Measurements from ENCODE around the gene NADK2.

The NADK2 gene

DNA sequence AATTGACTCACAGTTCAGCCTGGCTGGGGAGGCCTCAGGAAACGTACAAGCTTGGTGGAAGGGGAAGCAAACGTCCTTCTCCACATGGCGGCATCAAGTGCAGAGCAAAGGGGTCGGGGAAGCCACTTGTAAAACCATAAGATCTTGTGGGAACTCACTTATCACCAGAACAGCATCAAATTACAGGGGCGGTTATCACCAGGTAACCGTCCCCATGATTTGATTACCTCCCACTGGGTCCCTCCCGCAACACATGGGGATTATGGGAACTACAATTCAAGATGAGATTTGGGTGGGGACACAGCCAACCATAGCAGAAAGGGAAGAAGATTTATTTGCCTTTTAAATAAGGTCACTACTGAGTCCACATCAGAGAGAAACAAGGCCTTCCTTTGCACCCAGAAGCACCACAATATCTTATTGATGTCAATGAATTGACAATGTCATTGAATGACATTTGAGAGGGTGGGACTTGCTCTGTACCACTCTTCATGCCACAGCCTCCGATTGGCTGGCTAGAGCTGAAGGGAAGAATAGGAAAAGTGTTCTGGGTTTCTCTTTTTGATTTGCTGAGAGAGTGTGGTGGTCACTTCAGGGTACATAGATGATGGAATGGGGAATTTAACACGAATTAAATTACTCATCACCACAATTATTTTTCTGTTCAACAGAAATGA is 78.8 kb downstream of the NADK2 start:
- no peak for DNase-seq (ENCODE audit: low read depth, low spot score)

DNA sequence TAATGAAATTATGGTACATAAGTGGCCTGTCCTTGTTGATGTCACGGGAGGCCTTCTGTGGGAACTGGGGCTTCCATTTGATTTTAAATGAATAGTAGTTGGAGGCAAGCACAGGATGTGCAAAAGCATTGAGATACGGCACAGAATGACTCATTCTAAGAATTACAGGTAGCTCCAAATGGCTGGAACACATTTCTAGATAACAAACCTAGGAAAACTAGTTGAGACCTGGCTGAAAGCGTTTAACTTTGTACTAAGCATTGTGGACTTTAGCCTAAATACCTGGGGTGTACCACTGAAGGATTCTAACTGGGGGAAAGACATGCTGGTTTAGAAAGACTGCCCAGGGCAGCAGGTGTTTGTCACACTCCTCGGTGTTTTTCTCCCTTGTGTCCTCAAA is 80.4 kb downstream of the NADK2 start:
- no peak for DNase-seq (ENCODE audit: low read depth, low spot score)

DNA sequence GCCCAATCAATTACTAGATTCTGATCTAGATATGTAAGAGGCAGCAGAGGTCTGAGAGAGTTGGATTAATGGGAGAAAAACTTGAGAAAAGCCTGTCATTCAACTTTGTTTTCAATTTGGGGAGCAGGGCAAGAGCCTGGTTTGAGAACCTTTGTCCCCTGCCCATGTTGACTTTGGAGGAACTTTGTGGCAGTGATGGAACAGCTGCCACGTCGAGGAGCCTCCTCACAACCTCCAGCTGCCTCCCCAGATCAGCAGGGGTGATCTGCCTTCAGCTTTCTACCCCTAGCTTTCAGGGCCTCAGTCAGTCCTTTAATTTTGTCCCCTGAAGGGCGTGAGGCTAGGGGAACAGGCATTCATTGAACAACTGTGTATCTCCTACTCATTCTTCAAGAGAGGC is 81.1 kb downstream of the NADK2 start:
- DNase-seq (ENCODE audit: low read depth, low spot score) = no peak

DNA sequence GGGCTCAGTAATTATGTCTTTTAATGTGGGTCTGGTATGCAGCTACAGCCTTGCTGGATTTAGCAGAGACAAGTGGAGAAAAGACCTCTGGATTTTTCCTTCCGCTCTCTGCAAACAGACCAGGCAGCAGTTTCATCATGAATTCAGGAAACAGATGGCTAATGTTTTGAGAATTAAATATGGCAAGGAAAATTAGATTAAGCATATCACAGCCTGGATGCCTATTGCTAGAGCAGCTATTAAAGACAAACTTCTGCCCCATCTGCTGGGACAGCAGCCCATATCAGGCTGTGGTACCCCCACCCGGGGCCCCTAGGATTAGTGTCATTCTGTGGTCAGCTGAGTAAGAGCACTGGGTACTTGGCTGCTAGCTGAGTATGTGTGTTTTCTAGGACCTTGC is 83.6 kb downstream of the NADK2 start:
- DNase-seq (ENCODE audit: low read depth, low spot score) = no peak

DNA sequence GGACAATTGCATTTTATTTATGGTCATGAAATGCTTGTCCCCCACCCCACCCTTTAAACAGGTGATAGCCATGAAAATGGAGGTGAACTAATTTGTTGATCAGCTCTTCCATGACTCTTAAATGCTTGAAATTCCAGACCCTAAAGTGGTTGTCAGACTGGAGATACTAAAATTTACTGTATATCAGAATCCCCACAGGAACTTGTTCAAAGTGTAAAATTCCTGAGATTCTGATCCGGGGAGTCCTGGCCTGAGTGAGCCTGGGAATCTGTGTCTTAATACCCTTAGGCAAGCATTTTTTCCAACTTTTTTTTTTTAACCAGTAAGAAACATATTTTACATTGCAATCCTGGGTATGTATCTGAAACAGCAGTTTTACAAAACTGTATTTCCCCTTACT is 85.1 kb downstream of the NADK2 start:
- DNase-seq (ENCODE audit: low read depth, low spot score) = no peak

DNA sequence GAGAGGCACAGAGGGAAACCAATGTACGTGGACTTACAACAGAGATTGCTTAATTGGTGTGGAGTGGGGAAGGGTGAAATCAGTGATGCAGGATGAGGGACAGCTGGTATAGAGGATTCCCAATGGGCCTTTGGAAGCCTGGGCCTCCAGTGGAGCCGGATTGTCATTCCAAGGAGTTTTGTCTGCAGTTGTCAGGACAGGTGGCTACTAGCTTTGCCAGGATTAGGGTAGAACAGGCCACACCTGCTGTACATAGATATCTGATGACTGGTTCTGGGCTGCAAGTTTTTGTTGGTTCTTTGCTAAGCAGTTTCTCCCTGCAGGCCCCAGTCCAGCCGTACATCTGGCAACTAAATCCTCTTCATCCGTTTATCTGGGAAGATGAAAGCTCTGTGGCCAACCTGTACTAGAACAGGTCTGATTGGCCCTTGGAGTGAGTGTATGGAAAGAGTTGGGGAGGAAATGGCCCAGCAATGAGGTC is 85.6 kb downstream of the NADK2 start:
- peak; percentile 80 for DNase-seq (ENCODE audit: low read depth, low spot score)

DNA sequence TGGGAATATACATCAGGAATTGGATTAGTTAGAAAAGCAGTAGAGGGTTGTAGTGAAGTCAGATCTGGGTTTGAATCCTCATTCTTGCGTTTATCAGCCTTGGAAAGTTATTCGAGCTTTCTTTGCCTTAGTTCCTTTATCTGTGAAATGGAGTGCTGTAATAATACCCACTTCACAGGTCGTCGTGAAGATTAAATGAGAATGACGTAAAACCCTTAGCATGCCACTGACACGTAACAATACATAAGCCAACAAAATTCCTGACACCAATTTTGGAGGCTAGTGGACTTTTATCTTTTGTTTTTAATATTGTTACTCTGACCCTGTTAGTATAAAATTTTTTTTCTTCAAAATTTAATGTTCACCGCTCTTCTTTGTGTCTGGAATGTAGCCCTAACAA is 86.4 kb downstream of the NADK2 start:
- no peak for DNase-seq (ENCODE audit: low read depth, low spot score)

DNA sequence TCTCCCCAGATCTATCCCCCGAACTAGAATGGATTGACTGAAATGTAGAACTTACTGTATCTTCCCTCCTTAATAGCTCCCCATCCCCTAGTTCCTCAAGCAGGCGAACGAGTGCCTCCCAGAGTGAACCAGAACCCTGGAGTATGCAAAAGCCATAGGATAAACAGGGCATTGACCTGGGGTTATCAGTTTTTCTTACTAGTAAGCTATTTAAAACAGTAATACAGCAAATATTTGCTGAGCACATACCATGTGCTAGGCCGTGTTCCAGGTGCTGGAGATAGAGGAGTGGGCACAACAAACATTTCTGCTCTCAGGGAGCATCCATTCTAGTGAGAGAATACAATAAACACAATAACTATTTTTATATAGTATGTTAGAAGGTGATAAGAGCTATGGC is 88.0 kb downstream of the NADK2 start:
- no peak for DNase-seq (ENCODE audit: low read depth, low spot score)

DNA sequence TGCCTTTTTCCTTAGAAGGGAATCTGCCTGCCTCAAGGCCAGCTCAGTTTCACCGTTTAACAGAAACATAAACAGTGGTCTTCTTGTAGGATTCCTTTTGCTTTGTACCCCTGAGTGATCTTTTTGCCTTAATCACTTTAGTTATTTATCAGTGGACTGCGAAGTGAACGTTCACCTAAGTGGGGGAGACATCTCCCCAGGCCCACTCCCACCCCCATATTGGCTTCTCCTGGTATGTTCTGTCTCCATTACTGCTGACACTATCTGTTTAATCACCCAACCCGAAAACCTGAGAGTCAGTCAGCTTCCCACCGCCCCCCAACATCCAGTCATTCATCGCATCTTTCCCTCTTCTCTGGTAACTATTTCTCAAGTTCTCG is 88.4 kb downstream of the NADK2 start:
- no peak for DNase-seq (ENCODE audit: low read depth, low spot score)

DNA sequence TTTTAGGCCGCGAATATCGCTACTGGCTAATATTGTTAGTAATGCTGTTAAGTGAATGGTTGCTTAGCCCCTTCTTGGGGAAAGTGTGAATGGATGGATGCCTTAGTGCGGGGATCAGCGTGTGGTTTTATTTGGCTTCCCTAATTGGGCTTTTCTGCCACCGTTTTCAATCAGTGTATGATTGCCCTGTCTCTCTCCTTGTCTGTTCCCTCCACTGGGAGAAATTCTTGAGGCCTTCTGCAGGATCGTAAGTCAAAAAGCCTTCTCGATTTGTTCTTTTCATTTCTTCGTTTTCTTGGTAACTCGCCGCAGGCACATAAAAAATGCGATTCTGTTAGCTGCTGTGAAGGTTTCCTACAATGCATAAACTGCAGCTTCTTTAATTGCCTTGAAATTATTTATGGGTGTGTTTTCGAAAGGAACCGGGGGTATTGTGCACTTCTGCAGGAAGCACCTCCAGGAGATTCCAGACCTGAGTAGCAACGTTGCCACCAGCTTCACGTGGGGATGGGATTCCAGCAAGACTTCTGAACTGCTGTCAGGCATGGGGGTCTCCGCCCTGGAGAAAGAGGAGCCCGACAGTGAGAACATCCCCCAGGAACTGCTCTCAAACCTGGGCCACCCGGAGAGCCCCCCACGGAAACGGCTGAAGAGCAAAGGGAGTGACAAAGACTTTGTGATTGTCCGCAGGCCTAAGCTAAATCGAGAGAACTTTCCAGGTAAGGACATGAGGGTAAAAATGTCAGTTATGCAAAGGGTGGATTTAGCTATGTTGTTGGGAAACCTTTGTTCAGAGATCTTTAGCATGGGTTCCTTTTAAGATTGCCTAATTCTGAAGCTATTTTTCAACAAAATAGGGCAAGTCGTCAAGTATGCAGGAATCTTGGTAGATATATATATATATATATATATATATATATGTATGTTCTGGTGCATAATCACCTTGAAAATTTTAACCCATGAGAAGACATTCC is 89.1 kb downstream of the NADK2 start:
- peak; percentile 37 for DNase-seq (ENCODE audit: low read depth, low spot score)

DNA sequence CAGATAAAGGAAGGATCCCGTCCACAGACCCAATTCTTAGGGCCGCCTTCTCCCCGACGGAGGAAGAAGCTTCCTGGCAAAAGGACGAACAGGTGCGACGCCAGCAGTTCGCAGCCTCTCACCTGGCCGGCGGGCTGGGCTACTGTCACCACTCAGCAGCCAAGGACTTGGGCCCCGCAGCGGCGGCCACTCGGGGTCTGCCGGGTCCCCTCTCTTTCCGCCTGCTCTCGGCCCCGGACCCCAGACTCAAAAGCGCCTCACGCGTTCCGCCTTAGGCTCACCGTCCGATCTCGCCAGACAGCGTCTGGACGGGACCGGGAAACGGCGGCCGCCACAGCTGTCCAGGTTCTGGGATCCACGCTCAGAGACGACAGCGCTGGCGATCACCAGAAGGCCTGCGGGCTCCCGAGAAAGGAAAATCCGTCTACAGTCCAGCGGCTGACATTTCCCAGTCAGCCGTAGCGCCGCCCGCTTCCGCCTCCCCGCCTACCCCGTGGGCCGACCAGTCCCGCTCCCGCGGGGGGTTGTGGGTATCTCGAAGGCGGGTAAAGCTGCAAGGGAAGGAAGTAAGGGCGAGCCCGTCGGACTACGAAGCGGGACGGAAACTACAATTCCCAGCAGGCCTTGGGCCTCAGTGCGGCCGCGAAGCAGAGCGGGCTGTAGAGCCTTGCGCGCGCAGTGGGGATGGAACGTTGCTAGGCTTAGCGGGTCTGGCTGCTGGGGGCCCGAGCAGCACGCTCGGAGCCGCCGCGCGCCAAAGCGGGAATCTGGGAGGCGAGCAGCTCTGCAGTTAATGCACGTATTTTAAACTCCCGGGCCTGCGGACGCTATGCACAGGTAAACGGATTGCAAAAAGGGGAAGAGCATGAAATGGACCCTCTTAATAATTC is 90.0 kb downstream of the NADK2 start, which contains the start of the genes LMBRD2 and SKP2:
TSS of gene LMBRD2 (minus strand) at position 454 of the 890 bp plus-strand sequence. CDS start 8,538 bp downstream, outside the sequence.
TSS of gene SKP2 (plus strand) at position 678 of the 890 bp plus-strand sequence. CDS start at position 830, 152 bp downstream.
- peak; percentile 99 for DNase-seq (ENCODE audit: low read depth, low spot score)

DNA sequence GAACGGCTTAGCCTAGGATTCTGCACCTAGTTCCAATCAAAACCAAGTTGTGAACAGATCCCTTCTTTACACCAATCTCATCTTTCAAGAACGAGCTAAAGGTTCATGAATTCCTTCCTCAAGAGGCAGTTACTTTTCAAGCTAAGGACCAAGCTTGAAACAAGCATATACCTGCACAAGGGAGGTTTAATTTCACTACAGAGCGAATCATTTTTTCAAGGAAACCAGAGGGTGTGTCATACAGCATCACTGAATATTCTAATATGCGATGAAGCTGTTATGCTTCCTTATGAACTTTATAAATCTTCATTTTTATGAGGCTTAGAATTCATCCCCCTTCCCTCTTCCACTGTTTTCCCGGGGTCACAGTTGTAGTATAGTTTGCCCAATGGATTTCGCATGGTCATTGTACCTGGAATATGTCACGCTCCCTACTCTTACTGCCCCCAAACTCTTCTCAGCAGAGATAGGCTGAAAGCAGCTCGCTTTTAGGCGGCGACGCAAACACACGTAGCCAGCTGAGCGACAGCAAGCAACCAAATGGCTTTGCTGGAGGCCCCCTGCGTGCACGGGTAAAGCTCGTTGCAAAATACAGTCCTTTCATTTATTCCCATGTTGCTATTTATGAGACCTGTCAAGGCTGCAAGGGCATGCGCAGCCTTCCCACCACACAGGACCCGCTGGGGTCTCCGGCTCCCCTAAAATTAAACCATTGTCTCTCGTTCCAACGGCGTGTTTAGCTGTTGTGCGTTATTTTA is 90.9 kb downstream of the NADK2 start:
- DNase-seq (ENCODE audit: low read depth, low spot score) = peak; percentile 54

DNA sequence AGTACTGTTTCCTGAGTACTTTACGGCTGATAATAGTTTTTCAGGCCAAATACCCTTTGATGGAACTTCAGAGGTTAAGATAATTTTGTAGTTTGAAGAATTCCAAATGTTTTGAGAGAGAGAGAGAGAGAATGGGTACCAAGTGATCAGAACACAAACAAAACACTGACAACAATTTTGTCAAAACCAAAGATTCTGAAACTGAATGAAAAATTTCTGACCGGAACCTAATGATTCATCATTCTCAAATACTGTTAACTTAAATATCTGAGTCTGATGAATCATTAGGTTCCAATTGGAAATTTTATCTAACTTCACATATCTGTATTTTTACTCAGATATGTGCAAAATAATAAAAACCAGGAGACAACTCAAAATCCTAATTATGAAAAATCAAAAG is 94.0 kb downstream of the NADK2 start:
- DNase-seq (ENCODE audit: low read depth, low spot score) = no peak

DNA sequence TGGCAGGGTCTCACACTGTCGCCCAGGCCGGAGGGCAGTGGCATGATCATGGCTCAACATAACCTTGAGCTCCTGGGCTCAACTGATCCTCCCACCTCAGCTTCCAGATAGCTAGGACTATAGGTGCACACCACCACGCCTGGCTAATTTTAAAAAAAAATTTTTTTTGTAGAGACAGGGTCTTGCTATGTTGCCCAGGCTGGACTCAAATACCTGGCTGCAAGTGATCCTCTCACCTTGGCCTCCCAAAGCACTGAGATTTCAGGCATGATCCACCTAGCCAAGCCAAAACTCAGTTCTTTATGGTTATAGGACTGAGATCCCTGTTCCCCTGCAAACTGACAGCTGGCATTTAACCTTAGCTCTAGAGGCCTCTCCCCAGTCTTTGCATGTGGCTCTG is 95.3 kb downstream of the NADK2 start:
- DNase-seq (ENCODE audit: low read depth, low spot score) = no peak

DNA sequence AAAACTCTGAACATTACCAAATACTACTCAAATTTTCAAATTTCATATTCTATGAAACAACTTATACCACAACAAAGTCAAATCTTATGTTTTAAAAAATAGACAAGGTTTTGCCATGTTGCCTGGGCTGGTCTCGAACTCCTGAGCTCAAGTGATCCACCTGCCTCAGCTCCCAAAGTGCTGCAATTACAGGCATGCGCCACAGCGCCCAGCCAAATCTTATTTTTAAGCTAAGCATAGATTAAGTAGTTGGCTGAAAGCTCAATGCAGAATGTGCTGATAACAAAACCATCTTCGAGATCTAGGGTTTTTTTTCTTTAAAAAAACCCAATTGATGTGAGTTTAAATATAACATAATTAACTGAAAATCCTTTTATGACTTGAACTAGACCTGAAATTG is 96.4 kb downstream of the NADK2 start:
- no peak for DNase-seq (ENCODE audit: low read depth, low spot score)
